ENCODE results near the gene FRS3.

The FRS3 gene

GRCh38 chr6:41805830-41806774 lies 26.4 kb upstream of the FRS3 start:
- DNase-seq (ENCODE audit: low spot score in 2 of 2): no peak
- H3K9me3 ChIP-seq: no peaks in the 10 kb centered on the region
- in situ Hi-C loops (cut with MboI; ENCODE audit: low sequenced_read_pairs): no loop called here
- no peaks in the 10 kb centered on the region for H3K4me1 ChIP-seq
- no peak overlapping the region for H3K4me3 ChIP-seq
- H3K36me3 ChIP-seq (replicated peaks): no peaks in the 10 kb centered on the region; the same call in 1 of the 2 replicates
- H3K27me3 ChIP-seq (ENCODE audit: low read depth): no peaks in the 10 kb centered on the region

GRCh38 chr6:41801380-41801779 lies 21.7 kb upstream of the FRS3 start:
- Histone ChIP-seq H3K4me1 (no peaks in the 10 kb centered on the region), H3K4me3 (no peak overlapping the region), H3K9me3 (no peaks in the 10 kb centered on the region), H3K27me3 (ENCODE audit: low read depth) (no peaks in the 10 kb centered on the region), H3K36me3 (replicated peaks) (no peaks in the 10 kb centered on the region; the same call in 1 of the 2 replicates)
- peak; percentile 25 to 26 for DNase-seq (ENCODE audit: low spot score in 2 of 2)
- in situ Hi-C loops (cut with MboI; ENCODE audit: low sequenced_read_pairs): no loop called here

DNA sequence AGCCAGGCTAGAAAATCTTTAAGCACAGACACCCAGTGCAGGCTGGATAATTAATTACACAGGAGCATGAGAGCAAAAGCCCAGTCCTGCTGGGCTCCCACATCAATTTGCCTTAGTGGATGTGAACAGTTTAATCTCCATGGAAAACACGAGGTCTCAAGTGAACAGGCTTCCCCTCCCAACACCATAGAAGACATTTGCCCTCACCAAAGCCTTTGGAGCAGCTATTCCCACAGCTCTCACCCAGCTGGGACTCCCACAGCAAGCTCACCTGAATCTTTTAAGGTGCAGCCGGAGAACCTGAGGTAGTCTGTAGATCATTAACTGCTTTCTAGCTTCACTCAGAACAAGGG lies 19.8 kb upstream of the FRS3 start:
- DNase-seq (ENCODE audit: low spot score in 2 of 2): no peak
- no peaks in the 10 kb centered on the region for H3K27me3 ChIP-seq (ENCODE audit: low read depth)
- no peaks in the 10 kb centered on the region for H3K4me1 ChIP-seq
- in situ Hi-C loops (cut with MboI; ENCODE audit: low sequenced_read_pairs): no loop called here
- H3K9me3 ChIP-seq: no peaks in the 10 kb centered on the region
- H3K36me3 ChIP-seq (replicated peaks): peaks cover 9% of the 10 kb centered on the region
- no peak overlapping the region for H3K4me3 ChIP-seq

- H3K27me3 ChIP-seq (ENCODE audit: low read depth): no peaks in the 10 kb centered on the region
- DNase-seq (ENCODE audit: low spot score in 2 of 2): no peak
- H3K4me1 ChIP-seq: no peaks in the 10 kb centered on the region
- H3K4me3 ChIP-seq: no peak overlapping the region
- in situ Hi-C loops (cut with MboI; ENCODE audit: low sequenced_read_pairs): no loop called here
- peaks cover 9% of the 10 kb centered on the region for H3K36me3 ChIP-seq (replicated peaks)
- H3K9me3 ChIP-seq: no peaks in the 10 kb centered on the region
Observed at GRCh38 chr6:41798901-41799558, 19.3 kb upstream of the FRS3 start.

- H3K27me3 ChIP-seq (ENCODE audit: low read depth): no peaks in the 10 kb centered on the region
- H3K4me1 ChIP-seq: no peaks in the 10 kb centered on the region
- no peak for DNase-seq (ENCODE audit: low spot score in 2 of 2)
- peaks cover 21% of the 10 kb centered on the region for H3K36me3 ChIP-seq (replicated peaks)
- H3K9me3 ChIP-seq: no peaks in the 10 kb centered on the region
- H3K4me3 ChIP-seq: no peak overlapping the region
- in situ Hi-C loops (cut with MboI; ENCODE audit: low sequenced_read_pairs): no loop called here
Observed at GRCh38 chr6:41796474-41796873, 16.8 kb upstream of the FRS3 start.

GRCh38 chr6:41791984-41792383 lies 12.3 kb upstream of the FRS3 start:
- H3K27me3 ChIP-seq (ENCODE audit: low read depth): no peaks in the 10 kb centered on the region
- DNase-seq (ENCODE audit: low spot score in 2 of 2): no peak
- peaks cover 53% of the 10 kb centered on the region for H3K36me3 ChIP-seq (replicated peaks)
- no peaks in the 10 kb centered on the region for H3K9me3 ChIP-seq
- no peaks in the 10 kb centered on the region for H3K4me1 ChIP-seq
- no peak overlapping the region for H3K4me3 ChIP-seq
- in situ Hi-C loops (cut with MboI; ENCODE audit: low sequenced_read_pairs): no loop called here

- in situ Hi-C loops (cut with MboI; ENCODE audit: low sequenced_read_pairs): no loop called here
Observed at GRCh38 chr6:41791305-41791704, 11.6 kb upstream of the FRS3 start.

DNA sequence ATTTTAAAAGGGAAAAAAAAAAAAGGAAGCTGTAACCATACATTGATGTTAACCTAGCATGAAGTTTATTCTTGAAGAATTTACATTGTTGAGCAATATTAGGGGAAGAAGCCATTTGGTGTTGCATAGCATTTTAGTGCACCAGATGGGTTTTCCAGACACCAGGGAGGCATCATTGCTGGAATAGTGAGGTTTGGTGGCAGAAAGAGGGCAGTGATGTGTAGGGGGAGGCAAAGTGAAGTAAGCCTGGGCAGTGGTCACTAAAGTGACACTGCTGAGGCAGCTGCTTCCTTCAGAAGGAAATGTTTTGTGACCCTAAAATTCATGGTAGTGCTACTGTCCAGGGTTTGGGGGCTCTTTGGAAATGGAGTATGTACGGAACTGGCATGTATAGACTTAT lies 10.3 kb upstream of the FRS3 start:
- Histone ChIP-seq H3K4me1 (peaks cover 3% of the 10 kb centered on the region), H3K36me3 (replicated peaks) (peaks cover 44% of the 10 kb centered on the region), H3K4me3 (no peak overlapping the region), H3K27me3 (ENCODE audit: low read depth) (no peaks in the 10 kb centered on the region), H3K9me3 (no peaks in the 10 kb centered on the region)
- no peak for DNase-seq (ENCODE audit: low spot score in 2 of 2)
- in situ Hi-C loops (cut with MboI; ENCODE audit: low sequenced_read_pairs): no loop called here

More at GRCh38 chr6:41791305-41791704, 11.6 kb upstream of the FRS3 start:
- Histone ChIP-seq H3K4me3 (no peak overlapping the region), H3K36me3 (replicated peaks) (peaks cover 53% of the 10 kb centered on the region), H3K4me1 (no peaks in the 10 kb centered on the region), H3K9me3 (no peaks in the 10 kb centered on the region), H3K27me3 (ENCODE audit: low read depth) (no peaks in the 10 kb centered on the region)
- no peak for DNase-seq (ENCODE audit: low spot score in 2 of 2)

DNA sequence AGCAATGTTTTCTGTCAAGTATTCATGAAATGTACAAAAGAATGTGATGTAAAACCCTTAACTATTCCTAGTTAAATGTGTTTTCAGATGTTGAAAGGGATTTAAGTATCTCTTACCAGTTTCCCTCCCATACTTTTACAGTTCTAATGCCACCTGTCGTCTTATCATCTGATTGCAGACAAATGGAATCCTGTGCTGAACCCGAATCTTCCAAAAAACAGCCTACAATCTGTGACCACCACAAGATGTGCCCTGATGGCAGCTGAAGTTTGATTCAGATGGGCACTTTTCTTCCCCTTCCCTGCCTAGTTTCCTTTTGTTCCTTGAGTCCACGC lies 9.7 kb upstream of the FRS3 start:
- DNase-seq (ENCODE audit: low spot score in 2 of 2): no peak
- no peaks in the 10 kb centered on the region for H3K27me3 ChIP-seq (ENCODE audit: low read depth)
- in situ Hi-C loops (cut with MboI; ENCODE audit: low sequenced_read_pairs): loop anchor here (5.0 kb wide), 1 partner anchor 133 kb away; the partner anchor contains the start of genes BYSL and MED20
- peaks cover 3% of the 10 kb centered on the region for H3K4me1 ChIP-seq
- H3K36me3 ChIP-seq (replicated peaks): peaks cover 44% of the 10 kb centered on the region
- H3K4me3 ChIP-seq: no peak overlapping the region
- no peaks in the 10 kb centered on the region for H3K9me3 ChIP-seq

GRCh38 chr6:41787219-41787917 lies 7.7 kb upstream of the FRS3 start, which contains the start of gene TOMM6:
TOMM6 (plus strand) TSS chr6:41787694; CDS start chr6:41787698, 4 bp downstream.
- H3K4me3 ChIP-seq: peak within 1 kb of the TSS; percentile 94
- peaks cover 3% of the 10 kb centered on the region for H3K4me1 ChIP-seq
- peaks cover 41% of the 10 kb centered on the region for H3K36me3 ChIP-seq (replicated peaks)
- H3K27me3 ChIP-seq (ENCODE audit: low read depth): no peaks in the 10 kb centered on the region
- peak; percentile 80 to 96 for DNase-seq (ENCODE audit: low spot score in 2 of 2)
- in situ Hi-C loops (cut with MboI; ENCODE audit: low sequenced_read_pairs): loop anchor here (5.0 kb wide), 1 partner anchor 135 kb away; the partner anchor contains the start of genes BYSL and MED20
- H3K9me3 ChIP-seq: no peaks in the 10 kb centered on the region

GRCh38 chr6:41786451-41787218 lies 6.9 kb upstream of the FRS3 start:
- in situ Hi-C loops (cut with MboI; ENCODE audit: low sequenced_read_pairs): loop anchor here (5.0 kb wide), 1 partner anchor 136 kb away; the partner anchor contains the start of genes BYSL and MED20
- DNase-seq (ENCODE audit: low spot score in 2 of 2): peak; percentile 60 to 92
- peaks cover 3% of the 10 kb centered on the region for H3K4me1 ChIP-seq
- no peaks in the 10 kb centered on the region for H3K9me3 ChIP-seq
- H3K4me3 ChIP-seq: peak overlapping the region; percentile 94
- H3K27me3 ChIP-seq (ENCODE audit: low read depth): no peaks in the 10 kb centered on the region
- peaks cover 34% of the 10 kb centered on the region for H3K36me3 ChIP-seq (replicated peaks)

- H3K36me3 ChIP-seq (replicated peaks): peaks cover 26% of the 10 kb centered on the region
- peaks cover 9% of the 10 kb centered on the region for H3K4me1 ChIP-seq
- peak overlapping the region; percentile 94 for H3K4me3 ChIP-seq
- no peaks in the 10 kb centered on the region for H3K27me3 ChIP-seq (ENCODE audit: low read depth)
- DNase-seq (ENCODE audit: low spot score in 2 of 2): no peak
- in situ Hi-C loops (cut with MboI; ENCODE audit: low sequenced_read_pairs): loop anchor here (5.0 kb wide), 1 partner anchor 136 kb away; the partner anchor contains the start of genes BYSL and MED20
- no peaks in the 10 kb centered on the region for H3K9me3 ChIP-seq
Observed at GRCh38 chr6:41785689-41786450, 6.2 kb upstream of the FRS3 start.

Data from HAP-1 (cell line).